A549 treated with DMSO at 1 μM for 4 hours (cell line): ENCODE data around the gene CEACAM21. TPM values are rescaled to one million over a fixed set of nuclear protein-coding genes. Genes with fewer than 3 reads are reported as not detected.

Source experiments
- total RNA-seq: library from RNA; stranded (reverse); fragments of 200-300 nt; extraction: Qiagen RNA extraction; gene quantifications from 5 replicates; pipeline ENCODE4 v1.2.3, GENCODE V29; 2022; ENCODE audit warnings: low read depth

The CEACAM21 gene
- not detected in 5 replicates for total RNA-seq

GRCh38 chr19:41575998-41576397 is at the start of gene CEACAM21:
Gene CEACAM21, plus strand, starts transcription at chr19:41576166. Its CDS starts 109 bp downstream, at chr19:41576275.

DNA sequence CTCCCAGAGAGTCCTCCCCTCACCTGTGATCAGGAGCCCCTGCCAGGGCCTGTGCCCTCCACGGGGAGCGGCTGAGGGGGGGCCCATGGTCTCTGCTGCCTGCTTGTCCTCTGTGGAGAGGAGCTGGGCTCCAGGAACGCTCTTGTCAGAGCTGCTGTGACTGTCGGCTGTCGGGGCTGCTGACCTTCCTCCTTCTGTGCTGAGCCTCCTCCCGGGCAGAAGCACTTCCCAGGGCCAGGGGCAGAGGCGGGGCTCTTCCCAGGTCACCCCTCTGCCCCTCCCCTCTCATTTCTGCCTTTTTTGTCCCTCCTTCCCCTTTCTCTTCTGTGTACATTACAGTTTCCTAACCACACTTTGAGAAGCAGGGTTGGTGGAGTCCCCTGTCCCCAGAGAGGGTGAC is 50.9 kb downstream of the CEACAM21 start, which contains the start of gene CEACAM4:
Gene CEACAM4 (minus strand): TSS at position 198 of the 400 bp plus-strand sequence. CDS start 111 bp downstream, at position 87.

Other genes starting within 250 kb of the CEACAM21 start
- 125 to 172 TPM (median 143 TPM) in 5 replicates for gene TGFB1, start 222.2 kb upstream of the CEACAM21 start, total RNA-seq
- gene B9D2, start 212.0 kb upstream of the CEACAM21 start, total RNA-seq, result 29.1 to 32.7 TPM (median 32.2 TPM) in 5 replicates
- 2.5 to 4.7 TPM (median 4.0 TPM) in 5 replicates for gene TMEM91, start 199.6 kb upstream of the CEACAM21 start, total RNA-seq
- gene EXOSC5, start 178.8 kb upstream of the CEACAM21 start, total RNA-seq, result 85.7 to 104 TPM (median 93.2 TPM) in 5 replicates
- 33.0 to 54.6 TPM (median 39.5 TPM) in 5 replicates for gene BCKDHA, start 178.3 kb upstream of the CEACAM21 start, total RNA-seq
- 0.08 to 0.11 TPM (median 0.09 TPM) in 3 of 5 replicates, not detected in the others for gene B3GNT8, start 148.8 kb upstream of the CEACAM21 start, total RNA-seq
- gene DMAC2, start 136.3 kb upstream of the CEACAM21 start, total RNA-seq, result 101 to 128 TPM (median 110 TPM) in 5 replicates
- not detected in 5 replicates for gene ERICH4, start 133.0 kb upstream of the CEACAM21 start, total RNA-seq
- not detected in 5 replicates for gene CEACAM4, start 50.9 kb downstream of the CEACAM21 start, total RNA-seq
- 0.05 to 0.08 TPM in 2 of 5 replicates, not detected in the others for gene CEACAM7, start 112.1 kb downstream of the CEACAM21 start, total RNA-seq
- gene CEACAM5, start 132.5 kb downstream of the CEACAM21 start, total RNA-seq, result 1.8 to 2.6 TPM (median 2.4 TPM) in 5 replicates
- gene CEACAM6, start 179.4 kb downstream of the CEACAM21 start, total RNA-seq, result 20.9 to 30.9 TPM (median 27.0 TPM) in 5 replicates
- gene CEACAM3, start 220.4 kb downstream of the CEACAM21 start, total RNA-seq, result not detected in 5 replicates